Activated CD4-positive, alpha-beta memory T cell treated with anti-CD3 and anti-CD28 coated beads, Interleukin-2, amount 10 ng/mL, durations not matched to agents 7 days and 5 days (primary cell): ENCODE data around the gene GRPEL1. TPM values are rescaled to one million over a fixed set of nuclear protein-coding genes. Genes with fewer than 3 reads are reported as not detected.
"Not testable (repeated sequence)": the region's sequence is repeated elsewhere in the genome, so short reads cannot be mapped to it uniquely, and the experiment has no call there.

ENCODE experiments used
- CTCF ChIA-PET: fragments of 350-600 bp; sonication (Branson Sonifier 250); formaldehyde crosslinking; loops from one replicate; lab custom pipeline; 2021; ENCODE audit warnings: antibody characterized with exemption, inconsistent platforms; lab: Charles Lee
- POLR2A ChIA-PET: fragments of 350-600 bp; sonication (Branson Sonifier 250); formaldehyde crosslinking; loops from one replicate; lab custom pipeline; 2021; ENCODE audit warnings: antibody characterized with exemption; lab: Charles Lee
- DNase-seq: peaks from one replicate; pipeline ENCODE4 v3.0.0-alpha.2; 2020
- H3K27ac Mint-ChIP-seq: one replicate; pipeline ENCODE4 v1.8.0; 2021; ENCODE audit warnings: mild to moderate bottlenecking, mixed read lengths
- H3K27me3 Mint-ChIP-seq: one replicate; pipeline ENCODE4 v1.8.0; 2021; ENCODE audit warnings: mixed read lengths
- H3K36me3 Mint-ChIP-seq: one replicate; pipeline ENCODE4 v1.8.0; 2021; ENCODE audit warnings: low read depth, mixed read lengths
- H3K4me1 Mint-ChIP-seq: one replicate; pipeline ENCODE4 v1.8.0; 2021; ENCODE audit warnings: mixed read lengths
- H3K4me3 Mint-ChIP-seq: one replicate; pipeline ENCODE4 v1.8.0; 2021; ENCODE audit warnings: mild to moderate bottlenecking, mixed read lengths
- H3K9me3 Mint-ChIP-seq: one replicate; pipeline ENCODE4 v1.8.0; 2021; ENCODE audit warnings: mixed read lengths
- total RNA-seq, 2 experiments: library from RNA; stranded (reverse); gene quantifications; one replicate each; pipeline ENCODE4 v1.2.3, GENCODE V29; 2021

GRPEL1 gene
- total RNA-seq, 2 experiments from 2014 or later: 39.8 to 40.0 TPM

DNA sequence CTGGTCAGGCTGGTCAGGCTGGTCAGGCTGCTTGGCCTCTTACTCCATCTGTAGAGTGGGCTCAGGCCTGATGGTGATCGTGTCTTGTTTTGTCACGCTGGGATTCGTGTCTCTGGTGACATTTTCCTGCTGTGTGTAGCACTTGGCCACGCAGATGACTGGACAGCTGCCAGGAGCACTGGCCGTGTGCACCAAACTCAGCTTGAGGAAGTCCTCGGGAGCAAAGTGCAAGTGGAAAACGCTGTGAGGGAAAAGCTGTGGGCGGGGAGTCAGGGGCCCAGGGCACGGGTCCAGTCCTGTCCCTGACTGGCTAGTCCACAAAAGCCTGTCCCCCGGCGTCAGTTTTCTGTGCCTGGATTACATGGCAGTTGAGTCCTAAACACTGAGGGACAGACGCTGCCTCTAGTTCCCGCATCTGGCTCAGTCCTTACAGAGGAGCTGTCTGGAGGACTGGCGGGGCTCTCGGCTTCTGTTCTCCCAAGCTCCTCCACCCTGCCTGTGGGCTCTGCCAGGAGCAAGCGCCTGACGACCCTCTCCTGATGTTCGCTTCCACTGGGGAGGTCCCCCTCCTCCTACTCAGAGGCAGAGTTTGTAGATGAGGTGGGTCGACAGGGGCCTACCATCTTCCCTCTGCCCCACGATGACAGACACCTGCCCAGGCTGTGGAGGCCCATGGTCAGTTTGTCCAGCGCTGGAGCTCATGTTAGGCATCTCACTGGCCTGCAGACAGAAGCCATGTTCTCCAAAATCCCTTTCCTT, 35.9 kb upstream of the GRPEL1 start:
- DNase-seq: no peak

GRCh38 chr4:7103031-7103606, 35.3 kb upstream of the GRPEL1 start:
- Mint-ChIP-seq H3K27me3 (peaks cover 12% of the 10 kb centered on the region), H3K4me1 (peaks cover 19% of the 10 kb centered on the region), H3K36me3 (no peaks in the 10 kb centered on the region), H3K27ac (peak overlapping the region; percentile 67), H3K4me3 (peak overlapping the region; percentile 81), H3K9me3 (no peaks in the 10 kb centered on the region)
- CTCF ChIA-PET: interaction anchor here (0.8 to 2.0 kb wide), 7 partner anchors 9 to 60 kb away, joined by 3 to 7 read pairs (median 3); partner anchors contain the start of gene TADA2B
- DNase-seq: peak; percentile 88
- POLR2A ChIA-PET: interaction anchor here (1.0 to 2.4 kb wide), 4 partner anchors 35 to 462 kb away, joined by 3 to 11 read pairs (median 4); partner anchors contain the start of genes BLOC1S4, GRPEL1 and MRFAP1

More for the DNA sequence above, 35.9 kb upstream of the GRPEL1 start:
- ChIA-PET CTCF (interaction anchor here (0.5 kb wide), 1 partner anchor 60 kb away, joined by 3 read pairs; the partner anchor contains the start of gene TADA2B), POLR2A (interaction anchor here (1.7 kb wide), 1 partner anchor 387 kb away, joined by 5 read pairs; the partner anchor contains the start of gene BLOC1S4)
- peaks cover 19% of the 10 kb centered on the region for H3K4me1 Mint-ChIP-seq
- H3K36me3 Mint-ChIP-seq: no peaks in the 10 kb centered on the region
- H3K27me3 Mint-ChIP-seq: peaks cover 9% of the 10 kb centered on the region
- no peak overlapping the region for H3K27ac Mint-ChIP-seq
- H3K9me3 Mint-ChIP-seq: no peaks in the 10 kb centered on the region
- peak overlapping the region; percentile 81 for H3K4me3 Mint-ChIP-seq

DNA sequence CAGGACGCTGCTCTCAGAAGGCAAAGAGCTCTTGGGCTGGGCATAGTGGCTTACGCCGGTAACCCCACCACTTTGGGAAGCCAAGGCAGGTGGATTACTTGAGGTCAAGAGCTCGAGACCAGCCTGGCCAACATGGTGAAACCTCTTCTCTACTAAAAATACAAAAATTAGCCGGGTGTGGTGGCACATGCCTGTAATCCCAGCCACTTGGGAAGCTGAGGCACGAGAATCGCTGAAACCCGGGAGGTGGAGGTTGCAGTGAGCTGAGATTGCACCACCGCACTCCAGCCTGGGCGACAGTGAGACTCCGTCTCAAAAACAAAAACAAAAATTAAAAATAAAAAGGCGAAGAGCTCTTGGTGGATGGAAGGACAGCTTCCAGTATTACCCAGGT, 34.6 kb upstream of the GRPEL1 start:
- not testable (repeated sequence) for H3K27ac Mint-ChIP-seq, H3K9me3 Mint-ChIP-seq, DNase-seq, H3K36me3 Mint-ChIP-seq
- peak overlapping the region; percentile 81 for H3K4me3 Mint-ChIP-seq
- H3K4me1 Mint-ChIP-seq: peaks cover 19% of the 10 kb centered on the region
- ChIA-PET POLR2A (interaction anchor here (1.0 to 2.4 kb wide), 5 partner anchors 33 to 462 kb away, joined by 3 to 11 read pairs (median 5); partner anchors contain the start of genes BLOC1S4, GRPEL1 and MRFAP1), CTCF (interaction anchor here (0.8 to 2.0 kb wide), 9 partner anchors 8 to 60 kb away, joined by 3 to 7 read pairs (median 3); partner anchors contain the start of gene TADA2B)
- peaks cover 14% of the 10 kb centered on the region for H3K27me3 Mint-ChIP-seq

- POLR2A ChIA-PET: interaction anchor here (1.0 to 2.4 kb wide), 5 partner anchors 33 to 461 kb away, joined by 3 to 11 read pairs (median 5); partner anchors contain the start of genes BLOC1S4, GRPEL1 and MRFAP1
- H3K27ac Mint-ChIP-seq: no peak overlapping the region
These were observed 34.0 kb upstream of the GRPEL1 start for GRCh38 chr4:7101692-7102515.

DNA sequence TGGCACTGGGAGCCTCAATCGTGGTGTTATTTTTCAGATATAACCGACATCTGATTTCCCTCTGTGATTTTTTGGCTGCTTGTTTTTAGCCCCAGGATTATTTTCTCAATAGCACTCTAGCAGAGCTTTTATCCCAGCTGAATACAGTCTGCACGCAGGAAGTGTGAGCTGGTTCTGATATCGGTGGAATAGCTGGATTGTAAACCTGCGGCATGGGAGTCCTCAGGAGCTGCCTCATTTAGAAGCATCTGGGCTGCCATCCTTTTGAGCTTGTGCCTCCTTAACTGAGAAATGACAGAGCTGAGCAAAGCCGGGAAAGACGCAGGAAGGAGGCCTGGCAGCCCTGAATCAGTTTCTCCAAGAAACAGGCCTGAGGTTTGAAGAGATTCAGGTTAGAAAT, 28.4 kb upstream of the GRPEL1 start:
- Mint-ChIP-seq H3K4me1 (peaks cover 7% of the 10 kb centered on the region), H3K36me3 (no peaks in the 10 kb centered on the region), H3K27me3 (peaks cover 26% of the 10 kb centered on the region), H3K27ac (no peak overlapping the region), H3K4me3 (no peak overlapping the region), H3K9me3 (no peaks in the 10 kb centered on the region)
- ChIA-PET POLR2A (no interaction called here), CTCF (no interaction called here)
- no peak for DNase-seq

More at GRCh38 chr4:7101692-7102515, 34.0 kb upstream of the GRPEL1 start:
- CTCF ChIA-PET: interaction anchor here (0.8 to 2.0 kb wide), 11 partner anchors 8 to 59 kb away, joined by 3 to 7 read pairs (median 3); partner anchors contain the start of genes GRPEL1 and TADA2B
- peak; percentile 67 for DNase-seq
- Mint-ChIP-seq H3K27me3 (peaks cover 18% of the 10 kb centered on the region), H3K4me1 (peaks cover 19% of the 10 kb centered on the region), H3K36me3 (no peaks in the 10 kb centered on the region), H3K4me3 (peak overlapping the region; percentile 81), H3K9me3 (no peaks in the 10 kb centered on the region)

DNA sequence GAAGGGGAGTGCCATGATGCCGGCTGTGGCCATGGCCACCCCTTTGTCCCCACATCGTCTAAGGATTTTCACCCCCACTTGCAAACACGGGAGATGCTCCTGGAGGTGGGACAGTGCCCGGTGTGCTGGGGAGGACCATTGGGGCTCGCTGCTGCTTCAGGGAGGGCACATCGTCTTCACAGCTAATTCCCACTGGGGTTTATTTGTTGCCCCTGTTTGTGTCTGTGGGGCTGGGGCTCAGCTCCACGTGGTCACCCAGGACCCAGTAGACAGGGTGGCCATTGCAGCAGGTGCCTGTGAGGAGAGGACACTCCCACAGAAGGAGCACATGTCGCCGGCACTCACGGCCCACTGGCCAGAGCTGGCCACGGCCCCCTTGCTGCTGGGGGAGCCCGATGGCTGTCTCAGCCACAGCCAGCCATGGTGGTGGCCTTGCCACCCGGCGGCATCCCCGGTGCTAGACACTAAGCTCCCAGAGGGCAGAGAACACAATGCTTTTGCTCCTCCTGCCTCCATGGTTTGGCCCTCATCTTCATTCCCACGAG, 27.8 kb upstream of the GRPEL1 start:
- Mint-ChIP-seq H3K9me3 (no peaks in the 10 kb centered on the region), H3K27ac (no peak overlapping the region), H3K36me3 (no peaks in the 10 kb centered on the region), H3K4me3 (no peak overlapping the region), H3K4me1 (peaks cover 6% of the 10 kb centered on the region), H3K27me3 (peaks cover 29% of the 10 kb centered on the region)
- POLR2A ChIA-PET: no interaction called here
- CTCF ChIA-PET: no interaction called here
- DNase-seq: no peak

DNA sequence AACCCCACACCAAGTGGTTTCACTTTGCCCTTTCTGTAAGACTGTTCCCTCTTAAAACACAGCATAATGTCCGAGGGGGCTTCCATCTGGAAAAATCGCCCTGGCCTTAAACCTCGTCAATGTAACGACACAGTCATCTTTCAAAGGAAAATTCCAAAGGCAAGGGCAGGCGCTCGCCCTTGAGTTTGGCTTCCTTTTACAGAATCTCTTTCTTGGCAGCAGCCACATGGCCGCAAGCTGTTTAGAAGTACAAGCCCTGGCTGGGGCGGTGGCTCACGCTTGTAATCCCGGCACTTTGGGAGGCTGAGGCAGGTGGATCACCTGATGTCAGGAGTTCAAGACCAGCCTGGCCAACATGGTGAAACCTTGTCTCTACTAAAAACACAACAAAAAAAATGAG, 27.1 kb upstream of the GRPEL1 start:
- POLR2A ChIA-PET: no interaction called here
- Mint-ChIP-seq H3K4me1 (peaks cover 6% of the 10 kb centered on the region), H3K9me3 (no peaks in the 10 kb centered on the region), H3K36me3 (no peaks in the 10 kb centered on the region), H3K27ac (no peak overlapping the region), H3K4me3 (no peak overlapping the region), H3K27me3 (peaks cover 32% of the 10 kb centered on the region)
- no peak for DNase-seq
- CTCF ChIA-PET: interaction anchor here (0.7 to 1.1 kb wide), 2 partner anchors 8 to 325 kb away, joined by 4 to 5 read pairs; no protein-coding TSS in a partner anchor

- Mint-ChIP-seq H3K4me3 (no peak overlapping the region), H3K27ac (no peak overlapping the region), H3K27me3 (peaks cover 26% of the 10 kb centered on the region), H3K9me3 (no peaks in the 10 kb centered on the region), H3K4me1 (peaks cover 6% of the 10 kb centered on the region), H3K36me3 (no peaks in the 10 kb centered on the region)
- no peak for DNase-seq
- POLR2A ChIA-PET: no interaction called here
- CTCF ChIA-PET: interaction anchor here (0.7 kb wide), 1 partner anchor 10 kb away, joined by 3 read pairs; no protein-coding TSS in a partner anchor
These were observed 24.2 kb upstream of the GRPEL1 start for GRCh38 chr4:7092026-7092425.

- no peak overlapping the region for H3K27ac Mint-ChIP-seq
- POLR2A ChIA-PET: interaction anchor here (1.6 kb wide), 1 partner anchor 21 kb away, joined by 3 read pairs; the partner anchor contains the start of gene GRPEL1
- H3K36me3 Mint-ChIP-seq: no peaks in the 10 kb centered on the region
- H3K4me1 Mint-ChIP-seq: peaks cover 5% of the 10 kb centered on the region
- no peak overlapping the region for H3K4me3 Mint-ChIP-seq
- H3K9me3 Mint-ChIP-seq: no peaks in the 10 kb centered on the region
- DNase-seq: no peak
- peaks cover 41% of the 10 kb centered on the region for H3K27me3 Mint-ChIP-seq
- CTCF ChIA-PET: interaction anchor here (1.0 kb wide), 1 partner anchor 90 kb away, joined by 3 read pairs; no protein-coding TSS in a partner anchor
These were observed 21.5 kb upstream of the GRPEL1 start for GRCh38 chr4:7089213-7089986.

DNA sequence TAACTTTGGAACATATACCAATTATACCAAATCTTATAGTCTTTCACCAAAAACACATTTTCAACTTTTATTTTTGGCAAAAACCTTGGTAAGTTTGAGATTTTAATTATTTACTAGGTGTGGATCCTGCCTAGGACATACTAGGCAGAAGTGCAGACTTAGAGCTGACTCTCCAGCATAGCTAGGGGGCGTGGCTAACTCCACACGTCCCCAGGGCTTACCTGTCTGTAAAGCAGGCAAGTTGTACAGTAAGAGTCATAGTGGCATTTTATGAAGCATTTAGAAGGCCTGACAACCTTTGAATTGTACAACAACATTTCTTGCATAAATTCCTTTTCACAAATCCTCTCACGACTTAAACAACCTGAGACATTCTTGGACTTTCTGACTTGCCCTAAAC, 19.2 kb upstream of the GRPEL1 start:
- Mint-ChIP-seq H3K36me3 (no peaks in the 10 kb centered on the region), H3K27me3 (peaks cover 47% of the 10 kb centered on the region), H3K4me3 (no peak overlapping the region), H3K4me1 (peaks cover 6% of the 10 kb centered on the region), H3K9me3 (no peaks in the 10 kb centered on the region), H3K27ac (no peak overlapping the region)
- CTCF ChIA-PET: no interaction called here
- POLR2A ChIA-PET: no interaction called here
- no peak for DNase-seq

DNA sequence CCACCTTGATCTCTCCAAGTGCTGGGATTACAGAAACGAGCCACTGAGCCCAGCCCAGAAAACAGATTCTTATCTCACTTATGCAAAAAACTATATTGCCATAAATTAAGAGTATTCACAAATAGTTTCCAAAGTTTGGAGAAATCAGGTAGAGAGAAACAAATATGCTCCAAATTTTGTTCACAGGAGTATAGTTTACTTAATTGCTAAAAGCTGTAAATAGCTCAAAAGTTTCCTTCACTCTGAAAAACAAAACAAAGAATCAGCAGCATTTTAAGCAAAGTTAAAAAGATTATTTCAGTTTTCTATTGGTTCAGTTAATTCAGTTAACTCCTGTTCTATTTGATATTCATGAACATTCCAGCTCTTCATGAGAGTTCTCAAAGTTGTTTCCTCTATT, 18.5 kb upstream of the GRPEL1 start:
- no peak overlapping the region for H3K27ac Mint-ChIP-seq
- POLR2A ChIA-PET: no interaction called here
- no peak for DNase-seq
- peaks cover 50% of the 10 kb centered on the region for H3K27me3 Mint-ChIP-seq
- no peaks in the 10 kb centered on the region for H3K9me3 Mint-ChIP-seq
- no peak overlapping the region for H3K4me3 Mint-ChIP-seq
- H3K4me1 Mint-ChIP-seq: peaks cover 6% of the 10 kb centered on the region
- H3K36me3 Mint-ChIP-seq: no peaks in the 10 kb centered on the region
- CTCF ChIA-PET: interaction anchor here (1.8 kb wide), 1 partner anchor 44 kb away, joined by 8 read pairs; a partner anchor contains a TSS
